ENCODE results near the gene SERINC4.
"Not testable (repeated sequence)": the region's sequence is repeated elsewhere in the genome, so short reads cannot be mapped to it uniquely, and the experiment has no call there.

SERINC4 gene

DNA sequence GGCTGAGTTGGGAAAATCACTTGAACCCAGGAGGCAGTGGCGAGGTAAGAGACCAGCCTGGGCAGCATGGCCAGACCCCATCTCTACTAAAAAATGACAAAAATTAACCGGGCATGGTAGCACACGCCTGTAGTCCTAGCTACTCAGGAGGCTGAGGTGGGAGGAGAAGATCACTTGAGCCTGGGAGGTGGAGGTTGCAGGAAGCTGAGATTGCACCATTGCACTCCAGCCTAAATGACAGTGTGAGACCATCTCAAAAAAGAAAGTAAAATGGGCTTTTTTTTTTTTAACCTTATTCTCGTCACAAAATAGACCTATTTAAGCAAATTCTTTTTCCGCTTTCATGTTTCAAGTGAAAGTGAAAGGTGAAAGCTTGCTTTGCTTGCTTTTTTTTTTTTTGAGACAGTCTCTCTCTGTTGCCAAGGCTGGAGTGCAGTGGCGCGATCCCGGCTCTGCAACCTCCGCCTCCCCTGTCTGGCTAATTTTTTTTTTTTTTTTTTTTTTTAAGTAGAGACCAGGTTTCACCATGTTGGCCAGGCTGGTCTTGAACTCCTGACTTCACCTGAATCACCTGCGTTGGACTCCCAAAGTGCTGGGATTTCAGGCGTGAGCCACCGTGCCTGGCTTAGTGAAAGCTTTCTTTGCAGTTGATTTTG, 50.2 kb downstream of the SERINC4 start:
- DNase-seq (ENCODE audit: low read depth): peak; percentile 18

DNA sequence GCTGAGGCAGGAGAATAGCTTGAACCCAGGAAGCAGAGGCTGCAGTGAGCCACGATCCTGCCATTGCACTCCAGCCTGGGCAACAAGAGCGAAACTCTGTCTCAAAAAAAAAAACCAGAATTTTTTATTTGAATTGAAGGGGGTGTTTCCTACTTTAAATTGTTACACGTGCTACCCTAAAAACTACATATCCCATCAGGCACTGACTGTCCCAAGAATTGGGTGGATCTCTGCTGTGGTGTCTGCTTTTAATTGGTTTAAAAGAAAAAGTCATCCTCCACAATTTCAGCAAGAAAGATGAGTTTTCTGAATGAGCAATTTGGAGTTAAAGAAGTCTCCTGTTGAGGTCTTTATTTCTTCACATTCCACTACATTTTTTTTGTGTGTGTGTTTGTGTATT, 51.6 kb downstream of the SERINC4 start:
- no peak for DNase-seq (ENCODE audit: low read depth)

DNA sequence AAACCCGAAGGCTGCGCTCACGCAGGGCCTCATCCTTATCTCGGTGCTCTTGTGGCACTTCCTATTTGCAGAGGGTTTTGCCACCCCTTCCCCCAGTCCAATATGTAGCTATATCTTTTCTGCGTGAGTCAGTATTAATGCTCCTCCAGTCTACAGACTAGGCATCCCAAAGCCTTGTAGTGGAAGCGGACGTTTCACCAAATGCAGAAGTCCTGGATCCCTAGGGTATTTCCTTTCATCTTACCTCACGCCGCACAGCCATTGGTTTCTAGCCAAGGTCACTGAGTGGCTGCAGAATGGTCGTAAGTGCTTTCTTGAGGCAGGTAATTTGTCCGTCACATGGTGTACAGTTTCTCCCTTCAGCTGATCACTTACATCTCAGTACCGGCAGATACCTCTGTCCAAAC, 53.1 kb downstream of the SERINC4 start:
- DNase-seq (ENCODE audit: low read depth): not testable (repeated sequence)

DNA sequence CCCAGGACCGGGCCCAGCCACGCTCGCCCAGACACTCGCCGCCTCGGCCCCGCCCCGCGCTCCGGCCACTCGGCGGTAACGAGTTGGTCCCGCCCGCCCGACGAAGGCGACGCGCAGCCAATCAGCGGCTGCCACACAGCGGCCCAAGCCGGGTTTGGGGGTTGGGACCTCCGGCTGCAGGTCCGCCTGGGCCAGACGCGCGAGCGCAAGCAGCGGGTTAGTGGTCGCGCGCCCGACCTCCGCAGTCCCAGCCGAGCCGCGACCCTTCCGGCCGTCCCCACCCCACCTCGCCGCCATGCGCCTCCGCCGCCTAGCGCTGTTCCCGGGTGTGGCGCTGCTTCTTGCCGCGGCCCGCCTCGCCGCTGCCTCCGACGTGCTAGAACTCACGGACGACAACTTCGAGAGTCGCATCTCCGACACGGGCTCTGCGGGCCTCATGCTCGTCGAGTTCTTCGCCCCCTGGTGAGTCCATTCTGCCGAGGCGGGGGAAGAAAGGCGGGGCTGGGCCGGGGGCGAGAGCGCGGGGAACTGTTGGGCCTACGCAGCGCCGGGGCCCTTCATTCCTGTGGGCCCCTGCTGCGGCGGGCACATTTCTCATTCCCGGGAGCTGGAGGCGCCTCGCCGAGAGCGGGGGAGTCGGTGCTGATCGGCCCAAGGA, 53.6 kb downstream of the SERINC4 start, which contains the start of gene PDIA3:
Gene PDIA3, plus strand, starts transcription at position 194 of the 658 bp plus-strand sequence. Its CDS starts 102 bp downstream, at position 296.
- DNase-seq (ENCODE audit: low read depth): peak; percentile 79
